Psoas muscle (tissue), 8 donors: ENCODE measurements around the gene C10orf67. TPM values are rescaled to one million over a fixed set of nuclear protein-coding genes. Genes with fewer than 3 reads are reported as not detected.

Experiments
- ATAC-seq, 4 donors: fragments of 200-7000 bp; cut with Tn5 transposase; one replicate each; pipeline ENCODE4 v1.9.1; 2020; ENCODE audit warnings: moderate library complexity in 3 of 4, mild to moderate bottlenecking in 2 of 4
- DNase-seq, 2 donors: peaks; one replicate each; pipeline ENCODE4 v3.0.0-alpha.2; 2020
- H3K27ac ChIP-seq: fragments of 200-600 bp; one replicate; pipeline ENCODE4 v1.8.0; 2022
- H3K27me3 ChIP-seq, 3 donors: fragments of 200-600 bp in 1 of 3; one replicate each; pipeline versions ENCODE4 v1.6.1 to v1.8.0; 2013 to 2022; ENCODE audit warnings: low read length in 2 of 3, mild to moderate bottlenecking in 2 of 3, moderate library complexity in 1 of 3; ENCODE audit not compliant: insufficient read depth in 3 of 3
- H3K36me3 ChIP-seq, 2 donors: fragments of 200-600 bp in 1 of 2; one replicate each; pipeline versions ENCODE4 v1.6.1 to v1.8.0; 2013 to 2022; ENCODE audit warnings: low read depth in 1 of 2, mild to moderate bottlenecking in 1 of 2, moderate library complexity in 1 of 2; ENCODE audit not compliant: insufficient read depth in 1 of 2
- H3K4me1 ChIP-seq: fragments of 200-600 bp; one replicate; pipeline ENCODE4 v1.8.0; 2022
- H3K4me3 ChIP-seq: fragments of 200-600 bp; one replicate; pipeline ENCODE4 v1.8.0; 2022; ENCODE audit warnings: mild to moderate bottlenecking
- H3K9me3 ChIP-seq: fragments of 200-600 bp; one replicate; pipeline ENCODE4 v1.8.0; 2022
- CTCF ChIP-seq: fragments of 200-600 bp; IDR thresholded peaks from one replicate; pipeline ENCODE4 v1.8.0; 2022; ENCODE audit warnings: antibody characterized with exemption
- WGBS, 3 donors: extraction: QIAGEN DNeasy Blood & Tissue Kit; methylation state at CpG; one replicate each; pipeline versions ENCODE4 v1.1.6 to v1.1.7; 2013; 5-methylcytosine and 5-hydroxymethylcytosine counted together
- intact Hi-C, 2 donors: fragments of 100-400 bp; cut with DNase I; formaldehyde crosslinking; loops; one replicate each; pipeline versions ENCODE4 v1.11.0 to v1.14.2; 2022
- polyA plus RNA-seq, 3 donors: library from polyadenylated mRNA; stranded (reverse); fragments of 200-250 nt; gene quantifications; one replicate each; pipeline ENCODE4 v1.2.3, GENCODE V29; 2013
- total RNA-seq, 4 donors: library from RNA; stranded (reverse); fragmentation: NEBNext Ultra II Directional in 2 of 4; extraction: Animal tissue kit (Norgen Biotek cat#: 25700) in 2 of 4; gene quantifications; one replicate each; pipeline versions ENCODE4 v1.2.1 to v1.2.4, GENCODE V29; 2021 to 2023
- donor health status: healthy with polysubstance abuse.
- donor health status: DM: no; HTN: no; CAD: no; lungs with moderate emphysema.
- donor health status: Bipolar disorder and iron deficiency.
- donor health status: healthy.
- donor health status: DM: yes; HTN: yes; CAD: no.
- donor health status: DM: no; HTN: no; CAD: no.
- donor health status: DM: no; HTN: no; CAD: no.
- donor health status: DM: yes; HTN: yes; CAD: no.

The C10orf67 gene
- total and polyA plus RNA-seq, 7 donors, result 0.01 to 0.67 (median 0.06) TPM; not detected in 2

- peak in 2 of 4 donors; percentile 26 to 51 for ATAC-seq
- no peak overlapping the region for H3K27ac ChIP-seq
- 13 to 18% (median 16%) methylated on average over 42 to 48 of the region's 48 CpGs for WGBS, 3 donors
Measured at GRCh38 chr10:23343591-23344240, 881 bp downstream of the C10orf67 start.

GRCh38 chr10:23342213-23342884 lies 2.2 kb downstream of the C10orf67 start:
- peaks cover 15% of the 10 kb centered on the region for H3K4me1 ChIP-seq
- 88 to 93% (median 89%) methylated on average over 11 of the region's 11 CpGs for WGBS, 3 donors
- DNase-seq, result no peak
- TF ChIP-seq CTCF, result no peak
- ATAC-seq, result no peak
- H3K36me3 ChIP-seq, result no peaks in the 10 kb centered on the region
- H3K27ac ChIP-seq, result no peak overlapping the region
- H3K27me3 ChIP-seq, result no peaks in the 10 kb centered on the region
- intact Hi-C loops, result no loop called here
- H3K4me3 ChIP-seq, result no peak overlapping the region
- H3K9me3 ChIP-seq, result no peaks in the 10 kb centered on the region

More at GRCh38 chr10:23343591-23344240, 881 bp downstream of the C10orf67 start:
- Histone ChIP-seq H3K9me3 (no peaks in the 10 kb centered on the region), H3K4me3 (peak overlapping the region; percentile 68), H3K27me3 (no peaks in the 10 kb centered on the region), H3K4me1 (peaks cover 16% of the 10 kb centered on the region), H3K36me3 (no peaks in the 10 kb centered on the region)
- DNase-seq, result peak; percentile 41 to 71
- intact Hi-C loops, result no loop called here
- TF ChIP-seq CTCF, result no peak

GRCh38 chr10:23341004-23341403 lies 3.6 kb downstream of the C10orf67 start:
- intact Hi-C loops, result no loop called here

GRCh38 chr10:23340354-23340753 lies 4.2 kb downstream of the C10orf67 start:
- 78 to 88% (median 79%) methylated on average over 4 of the region's 4 CpGs for WGBS, 3 donors
- Histone ChIP-seq H3K27me3 (no peaks in the 10 kb centered on the region), H3K4me3 (no peak overlapping the region), H3K36me3 (no peaks in the 10 kb centered on the region), H3K9me3 (no peaks in the 10 kb centered on the region), H3K4me1 (peaks cover 6% of the 10 kb centered on the region), H3K27ac (no peak overlapping the region)
- intact Hi-C loops, result no loop called here
- no peak for DNase-seq
- no peak for TF ChIP-seq CTCF
- no peak for ATAC-seq

More at GRCh38 chr10:23341004-23341403, 3.6 kb downstream of the C10orf67 start:
- no peaks in the 10 kb centered on the region for H3K36me3 ChIP-seq
- no peak for ATAC-seq
- no peaks in the 10 kb centered on the region for H3K27me3 ChIP-seq
- WGBS, 3 donors, result 46 to 60% (median 50%) methylated on average over 2 of the region's 2 CpGs
- peaks cover 6% of the 10 kb centered on the region for H3K4me1 ChIP-seq
- no peak for TF ChIP-seq CTCF
- DNase-seq, result no peak
- H3K9me3 ChIP-seq, result no peaks in the 10 kb centered on the region
- H3K4me3 ChIP-seq, result no peak overlapping the region
- H3K27ac ChIP-seq, result no peak overlapping the region
